Body of pancreas (tissue), 4 donors: ENCODE results near the gene KLHL28. TPM values are rescaled to one million over a fixed set of nuclear protein-coding genes. Genes with fewer than 3 reads are reported as not detected.

ENCODE experiments used
- ATAC-seq: fragments of 150-250 bp; one replicate; pipeline ENCODE4 v1.9.1; 2016
- DNase-seq, 4 donors: peaks; one replicate each; pipeline ENCODE4 v3.0.0-alpha.2; 2019
- H3K27ac ChIP-seq, 4 donors: fragments of 200-600 bp; sonication (generic); 1 replicate in 3 of 4; 2 replicates in 1 of 4; pipeline versions ENCODE4 v1.5.1 to v1.6.1; 2016 to 2019; ENCODE audit warnings: mild to moderate bottlenecking in 1 of 4, mixed read lengths in 1 of 4, moderate library complexity in 1 of 4
- H3K27me3 ChIP-seq, 2 donors: fragments of 200-600 bp; sonication (generic); one replicate each; pipeline ENCODE4 v1.6.0; 2016; ENCODE audit warnings: mild to moderate bottlenecking in 1 of 2
- H3K36me3 ChIP-seq, 2 donors: fragments of 200-600 bp; sonication (generic); replicated peaks in 1 of 2; 2 replicates each; pipeline ENCODE4 v1.5.1; 2016; ENCODE audit warnings: low read depth in 2 of 2; ENCODE audit not compliant: insufficient read depth in 1 of 2
- H3K4me1 ChIP-seq: fragments of 200-600 bp; sonication (generic); one replicate; pipeline ENCODE4 v1.6.0; 2016
- H3K4me3 ChIP-seq, 2 donors: fragments of 200-600 bp; sonication (generic); 1 replicate in 1 of 2; 2 replicates in 1 of 2; pipeline ENCODE4 v1.5.1; 2016 to 2019
- H3K9me3 ChIP-seq, 3 donors: fragments of 200-600 bp; sonication (generic); 1 replicate in 2 of 3; 2 replicates in 1 of 3; pipeline ENCODE4 v1.5.1; 2016
- CTCF ChIP-seq, 7 experiments: fragments of 450-650 bp in 4 of 7; fragments of 200-600 bp in 3 of 7; sonication (generic) in 3 of 7; IDR thresholded peaks; one replicate each; pipeline ENCODE4 v1.5.1; 2016 to 2019; ENCODE audit warnings: antibody characterized with exemption in 7 of 7
- POLR2A ChIP-seq, 3 donors: fragments of 450-650 bp; IDR thresholded peaks; one replicate each; pipeline ENCODE4 v1.6.1; 2016; ENCODE audit warnings: antibody characterized with exemption in 3 of 3, mild to moderate bottlenecking in 2 of 3
- WGBS, 2 donors: methylation state at CpG; one replicate each; pipeline ENCODE4 v1.1.5; 2017; 5-methylcytosine and 5-hydroxymethylcytosine counted together
- intact Hi-C: fragments of 100-400 bp; cut with DNase I; formaldehyde crosslinking; loops from one replicate; pipeline ENCODE4 v1.15.1; 2023
- total RNA-seq, 2 donors: library from RNA; depleted of rRNA; stranded (reverse); fragments of >200 nt; gene quantifications; one replicate each; pipeline ENCODE4 v1.1.0, GENCODE V29; 2016

Gene KLHL28
- total RNA-seq, 2 donors from 2014 or later: 5.9 to 8.0 TPM

DNA sequence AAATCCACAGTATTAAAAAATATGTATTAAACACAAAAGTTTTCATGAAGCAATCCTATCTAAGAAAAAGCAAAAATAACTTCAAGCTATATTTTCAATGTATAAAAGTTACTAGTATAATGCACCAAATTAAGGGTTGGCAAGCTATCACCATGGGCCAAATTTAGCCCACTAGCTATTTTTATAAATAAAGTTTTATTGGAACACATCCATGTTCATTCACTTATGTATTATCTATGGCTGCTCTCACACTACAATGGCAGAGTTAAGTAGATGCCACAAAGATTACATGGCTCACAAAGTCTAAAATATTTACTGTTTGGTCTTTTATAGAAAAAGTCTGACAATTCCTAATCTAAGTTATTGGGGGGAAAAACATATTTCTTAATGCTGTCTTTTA lies 17.6 kb downstream of the KLHL28 start:
- DNase-seq (no peak), ATAC-seq (no peak)
- no peak for TF ChIP-seq CTCF (IDR thresholded peaks at IDR 0.05)
- no peak for TF ChIP-seq POLR2A (IDR thresholded peaks at IDR 0.05)
- Histone ChIP-seq H3K36me3 (peaks cover 5 to 7% of the 10 kb centered on the region in 2 donors), H3K9me3 (no peaks in the 10 kb centered on the region), H3K4me1 (no peaks in the 10 kb centered on the region), H3K27ac (no peak overlapping the region), H3K27me3 (no peaks in the 10 kb centered on the region), H3K4me3 (no peak overlapping the region)
- intact Hi-C loops: no loop called here

DNA sequence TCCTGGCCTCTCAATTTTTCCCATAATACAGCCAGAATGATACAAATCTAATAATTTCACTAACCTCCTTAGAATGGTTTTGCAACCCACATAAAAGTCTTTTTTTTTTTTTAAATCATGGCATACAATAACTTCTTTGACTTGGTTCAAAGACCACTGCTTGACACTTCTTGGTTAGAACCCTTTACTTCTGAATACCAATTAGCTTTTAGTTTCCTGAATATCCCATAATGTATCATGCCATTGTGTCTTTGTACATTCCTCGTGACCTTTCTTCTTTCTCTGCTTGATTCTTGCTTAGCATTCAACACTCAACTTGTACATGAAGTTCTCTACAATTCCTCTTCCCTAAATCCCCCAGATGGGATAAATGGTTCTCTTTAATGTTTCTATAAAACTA lies 19.3 kb downstream of the KLHL28 start:
- no peak overlapping the region for H3K27ac ChIP-seq
- intact Hi-C loops: no loop called here
- TF ChIP-seq POLR2A (IDR thresholded peaks at IDR 0.05) (no peak), CTCF (IDR thresholded peaks at IDR 0.05) (no peak)
- no peak overlapping the region for H3K4me3 ChIP-seq
- DNase-seq (no peak), ATAC-seq (no peak)
- no peaks in the 10 kb centered on the region for H3K9me3 ChIP-seq
- H3K4me1 ChIP-seq: no peaks in the 10 kb centered on the region
- H3K36me3 ChIP-seq: peaks cover 5 to 7% of the 10 kb centered on the region in 2 donors
- no peaks in the 10 kb centered on the region for H3K27me3 ChIP-seq
- WGBS, 2 donors: 96 to 100% methylated on average over 1 of the region's 1 CpG

DNA sequence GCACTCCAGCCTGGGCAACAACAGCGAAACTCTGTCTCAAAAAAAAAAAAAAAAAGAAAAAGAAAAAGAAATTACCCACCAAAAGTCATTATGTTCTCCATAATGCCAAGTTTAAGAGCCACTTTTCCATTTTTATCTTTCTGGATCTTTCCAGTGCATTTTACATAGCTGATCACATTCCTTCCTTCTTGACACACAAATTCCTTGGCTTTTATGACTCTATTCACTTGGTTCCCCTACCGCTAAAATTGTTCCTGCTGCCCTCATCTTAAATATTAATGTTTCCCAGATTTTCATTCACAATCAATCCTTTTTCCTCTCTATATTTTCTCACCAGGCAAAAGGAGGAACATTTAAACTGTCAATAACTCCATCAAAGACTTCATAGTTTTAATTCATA lies 20.2 kb downstream of the KLHL28 start:
- no peak for DNase-seq
- intact Hi-C loops: no loop called here

GRCh38 chr14:44940944-44941343 lies 20.8 kb downstream of the KLHL28 start:
- DNase-seq (no peak), ATAC-seq (no peak)
- Histone ChIP-seq H3K9me3 (no peaks in the 10 kb centered on the region), H3K36me3 (peaks cover 5 to 7% of the 10 kb centered on the region in 2 donors), H3K4me3 (no peak overlapping the region), H3K27me3 (no peaks in the 10 kb centered on the region), H3K27ac (no peak overlapping the region), H3K4me1 (no peaks in the 10 kb centered on the region)
- intact Hi-C loops: no loop called here
- WGBS, 2 donors: 87 to 97% methylated on average over 6 of the region's 6 CpGs
- TF ChIP-seq POLR2A (IDR thresholded peaks at IDR 0.05) (no peak), CTCF (IDR thresholded peaks at IDR 0.05) (no peak)

More for the DNA sequence above, 20.2 kb downstream of the KLHL28 start:
- Histone ChIP-seq H3K27ac (no peak overlapping the region), H3K27me3 (no peaks in the 10 kb centered on the region), H3K9me3 (no peaks in the 10 kb centered on the region), H3K4me1 (no peaks in the 10 kb centered on the region), H3K4me3 (no peak overlapping the region), H3K36me3 (peaks cover 5 to 7% of the 10 kb centered on the region in 2 donors)
- WGBS, 2 donors: 91 to 97% methylated on average over 2 of the region's 2 CpGs
- no peak for ATAC-seq
- TF ChIP-seq POLR2A (IDR thresholded peaks at IDR 0.05) (no peak), CTCF (IDR thresholded peaks at IDR 0.05) (no peak)

- no peak overlapping the region for H3K27ac ChIP-seq
- peaks cover under 1 to 4% of the 10 kb centered on the region in 2 donors for H3K36me3 ChIP-seq
- intact Hi-C loops: no loop called here
- DNase-seq (no peak), ATAC-seq (no peak)
- no peak for TF ChIP-seq POLR2A (IDR thresholded peaks at IDR 0.05)
- no peak for TF ChIP-seq CTCF (IDR thresholded peaks at IDR 0.05)
- H3K4me3 ChIP-seq: no peak overlapping the region
- H3K27me3 ChIP-seq: no peaks in the 10 kb centered on the region
- H3K4me1 ChIP-seq: no peaks in the 10 kb centered on the region
- H3K9me3 ChIP-seq: no peaks in the 10 kb centered on the region
These were observed 21.5 kb downstream of the KLHL28 start for GRCh38 chr14:44940211-44940610.
